Right renal cortex interstitium (tissue), 3 donors: ENCODE data around the gene SULT1A2. TPM values are rescaled to one million over a fixed set of nuclear protein-coding genes. Genes with fewer than 3 reads are reported as not detected.
"Not testable (repeated sequence)": the region's sequence is repeated elsewhere in the genome, so short reads cannot be mapped to it uniquely, and the experiment has no call there.

Experiments
- DNase-seq, 3 donors: peaks; one replicate each; pipeline ENCODE4 v3.0.0-alpha.2; 2013; ENCODE audit warnings: low read depth in 3 of 3, low spot score in 2 of 3
- polyA plus RNA-seq, 3 donors: library from polyadenylated mRNA; unstranded; fragments of 120-200 nt; gene quantifications; one replicate each; pipeline ENCODE4 v1.2.1, GENCODE V29; 2013; ENCODE audit not compliant: insufficient read length in 3 of 3

Gene SULT1A2
- polyA plus RNA-seq, 3 donors, result 1.1 to 2.6 (median 1.6) TPM

- DNase-seq, result no peak
Measured at GRCh38 chr16:28592511-28592910, 4.3 kb downstream of the SULT1A2 start.

- no peak for DNase-seq
Measured at GRCh38 chr16:28591355-28591754, 5.5 kb downstream of the SULT1A2 start.

DNA sequence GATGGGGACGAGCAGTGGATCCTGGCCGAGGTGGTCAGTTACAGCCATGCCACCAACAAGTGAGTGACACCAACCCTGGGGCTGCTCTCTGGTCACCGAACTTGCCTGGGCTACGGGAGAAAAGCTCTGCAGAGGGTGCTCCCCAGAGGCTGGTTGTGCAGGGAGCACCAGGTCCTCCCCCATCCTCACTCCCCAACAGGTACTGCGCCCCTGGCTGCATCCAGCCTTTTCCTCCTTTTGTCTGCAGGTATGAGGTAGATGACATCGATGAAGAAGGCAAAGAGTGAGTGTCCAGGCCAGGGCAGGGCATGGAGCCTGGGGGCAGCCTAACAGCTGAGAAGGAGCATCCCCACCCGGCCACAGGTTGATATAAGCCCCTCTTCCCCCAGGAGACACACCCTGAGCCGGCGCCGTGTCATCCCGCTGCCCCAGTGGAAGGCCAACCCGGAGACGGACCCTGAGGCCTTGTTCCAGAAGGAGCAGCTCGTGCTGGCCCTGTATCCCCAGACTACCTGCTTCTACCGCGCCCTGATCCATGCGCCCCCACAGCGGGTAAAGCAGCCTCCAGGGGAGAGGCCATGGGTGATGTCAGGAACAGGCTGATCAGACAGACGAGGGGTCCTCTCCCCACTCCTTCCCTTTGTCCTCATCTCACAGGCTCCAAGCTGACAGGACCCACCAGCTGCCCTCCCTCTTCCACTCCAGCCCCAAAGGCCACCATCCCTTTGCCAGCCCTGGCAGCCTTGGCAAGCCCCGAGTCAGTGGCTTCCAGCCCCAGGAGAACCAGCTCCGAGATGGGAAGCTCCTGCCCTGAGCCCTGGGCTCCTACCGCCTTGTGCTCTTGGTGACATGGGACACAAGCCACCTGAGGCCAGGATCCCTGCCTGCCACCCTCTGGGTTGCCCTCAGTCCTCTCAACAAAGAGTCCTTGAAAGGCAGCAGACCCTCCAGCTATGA, 6.2 kb downstream of the SULT1A2 start:
- DNase-seq, result no peak

GRCh38 chr16:28589930-28590329, 6.9 kb downstream of the SULT1A2 start:
- no peak for DNase-seq

GRCh38 chr16:28589069-28589468, 7.8 kb downstream of the SULT1A2 start:
- DNase-seq, result no peak

- no peak for DNase-seq
Measured at GRCh38 chr16:28587386-28587785, 9.5 kb downstream of the SULT1A2 start.

DNA sequence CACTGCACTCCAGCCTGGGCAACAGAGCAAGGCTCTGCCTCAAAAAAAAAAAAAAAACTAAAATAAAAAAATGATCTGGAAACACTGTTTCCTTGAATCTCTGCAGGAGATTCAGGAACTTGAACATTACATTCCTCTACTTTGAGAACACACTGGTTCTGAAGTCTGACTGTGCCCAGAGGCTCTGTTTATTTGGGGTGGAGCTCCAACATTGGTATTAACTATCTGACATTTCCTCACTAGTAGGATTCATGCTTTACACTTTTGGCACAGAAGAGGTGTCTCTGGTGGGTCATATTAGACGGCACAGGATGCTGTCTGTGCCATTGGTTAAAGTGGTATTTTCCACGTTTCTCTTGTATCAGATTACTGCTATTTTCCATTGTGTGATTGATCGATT, 10.4 kb downstream of the SULT1A2 start:
- no peak for DNase-seq

- no peak for DNase-seq
Measured at GRCh38 chr16:28585674-28586073, 11.2 kb downstream of the SULT1A2 start.

- DNase-seq, result no peak
Measured at GRCh38 chr16:28580726-28581315, 16.0 kb downstream of the SULT1A2 start.

DNA sequence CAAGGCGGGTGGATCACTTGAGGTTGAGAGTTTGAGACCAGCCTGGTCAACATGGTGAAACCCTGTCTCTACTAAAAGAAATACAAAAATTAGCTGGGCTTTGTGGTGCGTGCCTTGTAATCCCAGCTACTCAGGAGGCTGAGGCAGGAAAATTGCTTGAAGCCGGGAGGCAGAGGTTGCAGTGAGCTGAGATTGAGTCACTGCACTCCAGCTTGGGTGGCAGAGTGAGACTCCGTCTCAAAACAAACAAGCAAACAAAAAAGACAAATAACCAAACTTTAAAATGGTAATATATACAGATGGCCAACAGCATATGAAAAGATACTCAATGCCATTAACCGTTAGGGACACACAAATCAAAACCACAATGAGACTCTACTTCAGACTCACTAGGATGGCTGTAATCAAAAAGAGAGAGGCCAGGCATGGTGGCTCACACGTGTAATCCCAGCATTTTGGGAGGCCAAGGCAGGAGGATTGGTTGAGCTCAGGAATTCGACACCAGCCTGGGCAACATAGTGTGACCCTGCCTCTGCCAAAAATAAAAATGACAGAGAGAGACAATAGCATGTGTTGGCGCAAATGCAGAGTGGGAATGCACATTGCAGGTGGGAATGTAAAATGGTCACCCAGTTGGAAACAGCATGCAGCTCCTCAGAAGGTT, 21.3 kb downstream of the SULT1A2 start:
- DNase-seq, result no peak

GRCh38 chr16:28574925-28575324, 21.9 kb downstream of the SULT1A2 start:
- DNase-seq, result no peak

- no peak for DNase-seq
Measured at GRCh38 chr16:28573738-28574718, 22.8 kb downstream of the SULT1A2 start.

DNA sequence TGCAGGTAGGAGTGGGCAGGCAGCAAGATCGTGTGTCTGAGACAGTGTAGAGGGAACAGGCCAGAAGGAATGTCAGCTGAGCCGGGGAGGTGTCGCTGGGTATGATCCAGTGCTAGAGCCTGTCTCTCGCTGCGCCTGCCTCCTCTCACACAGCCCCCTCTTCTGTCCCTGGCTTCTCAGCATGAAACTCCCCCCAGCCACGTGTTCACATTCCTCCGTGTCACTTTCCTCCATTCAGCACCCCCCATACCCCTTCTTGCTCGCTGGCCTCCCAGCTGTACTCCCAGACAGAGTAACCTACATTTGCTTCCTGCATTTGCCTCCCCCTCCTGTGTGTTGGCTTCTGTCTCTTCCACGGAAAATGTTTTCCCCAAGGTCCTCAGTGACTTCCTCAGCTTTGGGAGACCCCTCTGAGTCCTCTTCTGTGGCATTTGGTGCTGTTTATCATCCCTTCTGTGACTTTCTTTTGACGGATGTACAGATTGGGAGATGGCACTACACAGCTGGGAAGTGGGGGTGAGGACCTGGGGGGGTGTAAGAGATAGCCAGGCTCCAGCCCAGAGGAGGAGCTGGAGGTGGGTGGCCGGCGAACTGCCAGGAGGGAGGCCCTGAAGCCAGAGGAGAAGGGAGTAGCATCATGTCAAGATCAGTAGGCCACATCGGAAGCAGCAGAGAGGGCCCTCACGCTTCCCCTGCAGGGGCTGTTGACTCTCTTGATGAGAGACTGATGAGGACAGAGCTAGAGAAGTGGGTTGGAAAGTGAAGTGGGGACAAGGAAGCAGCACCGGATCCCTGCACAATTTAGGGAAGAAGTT, 23.9 kb downstream of the SULT1A2 start:
- DNase-seq, result peak in 2 of 3 donors; percentile 44 to 72

DNA sequence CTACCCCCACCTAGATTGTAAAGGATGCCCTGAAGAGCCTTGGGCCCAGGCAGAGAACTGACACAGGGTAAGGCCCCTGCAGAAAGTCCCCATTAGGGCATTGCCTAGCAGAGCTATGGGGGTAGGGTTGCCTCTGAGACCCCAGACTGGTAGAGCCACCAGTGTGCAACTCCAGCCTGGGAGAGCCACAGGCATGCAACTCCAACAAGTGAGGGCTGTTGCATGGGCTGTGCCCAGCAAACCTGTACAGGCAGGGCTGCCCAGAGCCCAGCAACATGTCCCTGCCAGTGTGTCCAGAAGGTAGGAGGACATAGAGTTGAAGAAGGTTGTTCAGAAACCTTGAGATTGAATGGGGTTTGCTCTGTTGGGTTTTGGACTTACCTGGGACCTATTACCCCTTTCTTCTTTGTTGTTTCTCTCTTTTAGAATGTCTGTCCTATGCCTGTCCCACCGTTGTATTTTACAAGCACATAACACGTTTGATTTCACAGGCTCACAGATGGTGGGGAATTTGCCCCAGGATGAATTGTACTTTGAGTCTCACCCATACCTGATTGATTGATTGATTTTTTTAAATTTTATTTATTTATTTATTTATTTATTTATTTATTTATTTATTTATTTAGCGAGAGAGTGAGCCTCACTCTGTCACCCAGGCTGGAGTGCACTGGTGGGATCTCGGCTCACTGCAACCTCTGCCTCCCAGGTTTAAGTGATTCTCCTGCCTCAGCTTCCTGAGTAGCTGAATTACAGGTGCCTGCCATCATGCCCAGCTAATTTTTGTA, 26.7 kb downstream of the SULT1A2 start:
- DNase-seq, result no peak

DNA sequence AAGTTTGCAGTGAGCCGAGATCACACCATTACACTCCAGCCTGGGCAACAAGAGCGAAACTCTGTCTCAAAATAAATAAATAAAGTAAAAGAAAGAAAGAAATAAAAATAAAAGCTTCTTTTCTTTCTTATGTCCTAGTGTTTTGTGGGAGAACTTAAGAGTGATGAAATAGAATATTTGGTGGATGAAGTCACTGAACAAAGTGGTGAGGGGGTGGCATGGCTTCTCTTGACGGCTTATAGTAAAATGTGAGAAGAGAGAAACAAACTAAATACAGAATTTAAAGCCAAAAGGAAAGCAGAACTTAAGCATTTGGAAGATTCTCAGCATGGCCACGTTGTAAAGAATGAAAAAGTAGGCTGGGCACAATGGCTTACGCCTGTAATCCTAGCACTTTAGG, 27.8 kb downstream of the SULT1A2 start:
- no peak for DNase-seq

GRCh38 chr16:28567292-28567691, 29.6 kb downstream of the SULT1A2 start:
- no peak for DNase-seq

DNA sequence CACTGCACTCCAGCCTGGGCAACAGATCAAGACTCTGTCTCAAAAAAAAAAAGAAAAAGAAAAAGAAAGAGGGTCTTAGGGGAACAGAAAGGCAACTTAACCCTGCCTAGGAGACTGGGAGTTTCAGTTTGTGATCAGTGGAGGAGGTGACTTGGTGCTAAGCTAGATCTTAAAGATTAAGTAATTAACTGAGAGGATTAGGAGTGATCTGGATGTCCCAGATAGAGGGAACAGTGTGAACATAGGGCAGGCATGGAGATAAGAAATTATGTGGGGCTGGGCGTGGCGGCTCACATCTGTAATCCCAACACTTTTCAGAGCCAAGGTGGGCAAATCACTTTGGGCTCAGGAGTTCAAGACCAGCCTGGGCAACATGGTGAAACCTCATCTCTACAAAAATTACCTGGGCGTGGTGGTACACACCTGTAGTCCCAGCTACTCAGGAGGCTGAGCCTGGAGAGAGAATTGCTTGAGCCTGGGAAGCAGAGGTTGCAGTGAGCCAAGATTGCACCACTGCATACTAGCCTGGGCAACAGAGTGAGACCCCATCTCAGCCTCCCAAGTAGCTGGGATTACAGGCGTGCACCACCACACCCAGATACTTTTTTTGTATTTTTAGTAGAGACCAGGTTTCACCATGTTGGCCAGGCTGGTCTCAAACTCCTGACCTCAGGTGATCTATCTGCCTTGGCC, 30.5 kb downstream of the SULT1A2 start:
- DNase-seq, result not testable (repeated sequence)

DNA sequence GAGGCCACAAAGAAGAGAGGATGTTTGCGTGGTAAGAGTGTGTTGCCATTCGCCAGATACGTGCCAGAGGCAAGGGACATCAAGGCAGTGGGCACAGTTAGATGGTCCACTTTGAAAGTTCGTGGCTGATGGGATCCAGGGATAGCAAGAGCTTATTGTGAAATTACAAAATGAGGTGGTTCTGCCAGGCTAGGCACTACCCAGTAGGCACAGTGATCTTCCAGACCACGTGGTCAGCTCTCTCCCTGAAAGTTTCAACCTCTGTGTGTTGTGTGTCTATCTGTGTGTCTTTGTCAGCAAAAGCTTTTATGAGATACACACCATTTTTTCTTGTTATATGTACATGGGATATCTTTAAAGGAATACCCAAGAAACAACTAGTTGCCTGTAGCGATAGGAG, 33.6 kb downstream of the SULT1A2 start:
- no peak for DNase-seq
